GM19467 (cell line): ENCODE results near the gene FILIP1.
"Not testable (repeated sequence)": the region's sequence is repeated elsewhere in the genome, so short reads cannot be mapped to it uniquely, and the experiment has no call there.

Experiments
- ATAC-seq: cut with Tn5 transposase; IDR thresholded peaks from one replicate; pipeline ENCODE4 v1.9.1; 2021; ENCODE audit warnings: mild to moderate bottlenecking, moderate library complexity; ENCODE audit not compliant: unreplicated experiment

Gene FILIP1

DNA sequence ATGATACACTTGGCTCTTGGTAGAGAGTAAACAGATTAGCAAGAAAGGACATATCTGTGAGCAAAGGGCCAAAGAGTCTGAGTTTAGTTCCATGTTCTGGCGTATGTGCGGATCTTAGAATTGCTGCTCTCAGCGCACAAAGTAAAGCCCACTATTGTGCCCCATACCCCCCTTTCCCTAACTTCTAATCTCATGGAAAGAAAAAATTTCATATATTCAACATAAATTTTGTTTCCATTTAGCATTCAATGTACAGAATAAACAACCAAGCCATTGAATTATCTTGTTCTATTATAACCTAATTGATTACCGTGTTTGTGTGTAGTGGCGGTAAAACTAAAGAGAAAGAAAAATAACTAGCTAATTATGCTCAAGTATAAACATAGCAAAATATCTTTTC lies 30.5 kb downstream of the FILIP1 start:
- ATAC-seq = no peak

DNA sequence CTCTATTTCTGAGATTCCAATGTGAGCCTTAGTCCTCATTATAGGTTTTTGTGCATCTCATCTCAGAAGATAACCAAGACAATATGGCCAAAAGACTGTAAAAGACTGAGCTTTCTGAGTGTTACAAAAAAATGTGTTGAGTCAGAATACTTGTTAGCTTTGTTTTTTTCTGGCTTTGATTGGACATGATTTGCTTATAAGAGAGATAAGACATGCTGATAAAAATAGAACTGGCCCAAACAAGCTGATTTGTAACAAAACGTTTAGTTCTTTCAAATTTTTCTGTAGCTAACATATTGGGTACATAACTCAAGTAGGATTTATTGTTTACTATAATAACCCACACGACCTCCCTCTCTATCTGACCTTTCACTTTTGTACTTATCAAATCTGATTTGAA lies 32.9 kb downstream of the FILIP1 start:
- no peak for ATAC-seq

DNA sequence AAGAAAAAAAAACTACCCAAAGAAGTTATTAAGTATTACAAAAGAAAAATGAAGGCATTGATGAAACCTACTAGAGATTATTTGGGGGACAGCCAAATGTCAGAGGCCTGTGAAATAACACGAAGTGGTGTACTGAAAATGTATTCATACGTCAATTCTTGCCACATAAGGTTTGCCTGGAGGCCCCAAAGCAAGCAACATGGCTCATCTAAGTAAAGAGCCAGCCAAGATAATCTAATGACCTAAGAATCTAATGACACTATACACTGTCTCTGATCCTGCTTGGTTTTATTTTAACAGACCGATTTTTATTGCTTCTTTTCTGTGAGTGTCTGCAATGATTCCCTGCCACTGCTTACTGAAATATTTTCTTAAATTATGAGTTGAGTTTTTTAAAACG lies 34.7 kb downstream of the FILIP1 start:
- ATAC-seq = no peak

DNA sequence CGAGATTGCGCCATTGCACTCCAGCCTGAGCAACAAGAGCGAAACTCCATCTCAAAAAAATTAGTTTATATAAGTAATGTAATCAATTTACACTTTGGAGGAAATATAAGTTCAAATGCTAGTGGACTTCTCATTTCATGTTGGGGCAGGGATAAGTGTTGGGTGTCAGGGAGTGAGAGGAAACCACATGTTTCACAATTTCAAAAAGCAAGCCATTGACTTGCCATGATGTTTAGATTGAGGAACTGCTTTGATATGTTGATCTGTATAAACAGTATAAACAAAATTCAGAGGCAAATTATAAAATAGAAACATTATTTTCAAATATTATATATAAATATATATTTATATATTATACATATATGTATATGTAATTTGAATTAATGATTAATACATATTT lies 42.7 kb downstream of the FILIP1 start:
- no peak for ATAC-seq

DNA sequence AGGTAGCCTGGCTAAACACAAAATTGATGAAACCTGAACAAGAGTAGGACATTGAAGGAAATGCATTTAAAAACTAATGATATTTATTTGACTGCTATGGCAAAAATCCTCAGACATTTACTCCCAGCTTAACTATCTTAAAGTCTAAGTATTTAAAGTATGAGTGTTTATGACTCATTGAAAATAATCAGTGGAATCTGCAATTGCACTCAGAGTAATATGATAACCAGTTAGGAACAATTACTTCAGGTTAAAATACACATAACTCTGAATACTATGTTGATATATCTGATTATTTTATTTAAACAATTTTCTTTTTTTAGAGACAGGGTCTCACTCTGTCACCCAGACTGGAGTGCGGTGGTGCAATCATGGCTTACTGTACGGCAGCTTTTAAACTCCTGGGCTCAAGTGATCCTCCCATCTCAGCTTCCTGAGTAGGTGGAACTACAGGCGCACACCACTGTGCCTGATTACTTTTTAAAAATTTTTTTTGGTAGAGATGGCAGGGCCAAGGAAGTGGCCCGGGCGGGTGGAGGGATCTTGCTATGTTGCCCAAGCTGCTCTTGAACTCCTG lies 43.9 kb downstream of the FILIP1 start:
- no peak for ATAC-seq

DNA sequence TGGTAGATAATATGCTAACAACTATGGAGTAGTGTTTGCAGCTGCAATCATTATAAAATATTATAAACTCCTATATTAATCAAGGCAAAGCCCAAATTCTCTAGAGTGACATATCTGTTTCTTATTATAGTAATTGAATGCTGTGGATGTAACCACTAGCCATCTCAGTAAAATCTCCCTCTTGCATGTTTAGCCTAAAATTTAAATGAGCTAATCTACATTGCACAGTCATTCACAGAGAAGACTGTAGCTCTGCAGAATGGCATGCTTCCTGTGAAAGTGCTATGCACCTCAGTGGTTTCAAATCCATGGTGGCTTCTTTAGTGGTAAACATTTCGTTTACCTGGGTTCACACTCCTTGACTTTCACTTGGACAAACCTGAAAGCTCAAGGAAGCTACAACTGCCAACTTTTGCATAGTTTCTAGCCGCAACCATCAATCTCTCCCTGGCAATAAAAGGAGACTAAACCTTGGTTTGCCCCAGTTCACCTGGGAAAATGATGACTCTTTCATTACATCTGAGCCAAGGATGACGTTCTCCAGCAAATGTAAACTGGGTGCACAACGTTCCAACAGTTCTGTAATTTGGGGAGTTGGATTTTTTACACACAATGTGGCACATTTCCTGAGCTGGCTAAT lies 47.2 kb downstream of the FILIP1 start:
- ATAC-seq = no peak

DNA sequence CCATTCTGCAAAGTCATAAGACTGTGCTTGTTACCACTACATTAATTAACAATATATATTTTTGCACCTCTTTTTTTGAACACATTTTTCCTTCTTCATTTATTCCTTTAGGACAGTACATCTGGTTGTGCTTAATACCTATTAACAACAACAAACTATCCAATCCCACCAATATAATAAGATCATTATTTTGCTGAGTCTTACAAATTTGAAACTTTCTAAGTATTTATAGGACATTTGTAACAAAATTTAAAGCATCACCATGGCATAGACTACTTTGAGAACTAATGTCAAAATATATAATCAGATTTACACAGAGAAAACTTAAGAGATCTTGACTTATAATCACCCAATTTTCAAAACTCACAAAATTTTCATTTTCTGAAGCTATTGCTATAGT lies 47.9 kb downstream of the FILIP1 start:
- no peak for ATAC-seq

DNA sequence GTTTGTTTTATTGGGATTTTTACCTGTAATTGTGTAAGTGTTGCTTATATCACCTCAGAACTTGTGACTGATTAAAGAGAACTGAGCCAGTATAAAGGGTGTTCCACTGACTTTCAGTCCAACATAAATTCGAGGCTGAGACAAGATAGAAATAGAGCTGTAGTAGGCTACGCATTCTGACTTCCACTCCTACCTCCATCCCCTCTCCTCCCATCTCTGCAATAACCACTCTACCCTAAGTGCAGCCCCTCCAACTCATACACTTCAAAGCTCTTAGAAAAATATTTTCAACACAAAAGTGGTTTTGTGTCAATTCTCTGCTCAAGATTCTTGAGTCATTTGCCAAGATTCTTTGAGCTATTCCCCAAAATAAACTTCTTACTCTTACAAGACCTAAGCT lies 48.7 kb downstream of the FILIP1 start:
- ATAC-seq = no peak

DNA sequence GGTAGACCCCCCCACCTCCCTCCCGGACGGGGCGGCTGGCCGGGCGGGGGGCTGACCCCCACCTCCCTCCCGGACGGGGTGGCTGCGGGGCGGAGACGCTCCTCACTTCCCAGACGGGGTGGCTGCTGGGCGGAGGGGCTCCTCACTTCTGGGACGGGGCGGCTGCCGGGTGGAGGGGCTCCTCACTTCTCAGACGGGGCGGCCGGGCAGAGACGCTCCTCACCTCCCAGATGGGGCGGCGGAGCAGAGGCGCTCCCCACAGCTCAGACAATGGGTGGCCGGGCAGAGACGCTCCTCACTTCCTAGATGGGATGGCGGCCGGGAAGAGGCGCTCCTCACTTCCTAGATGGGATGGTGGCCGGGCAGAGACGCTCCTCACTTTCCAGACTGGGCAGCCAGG lies 51.7 kb downstream of the FILIP1 start:
- ATAC-seq = not testable (repeated sequence)

DNA sequence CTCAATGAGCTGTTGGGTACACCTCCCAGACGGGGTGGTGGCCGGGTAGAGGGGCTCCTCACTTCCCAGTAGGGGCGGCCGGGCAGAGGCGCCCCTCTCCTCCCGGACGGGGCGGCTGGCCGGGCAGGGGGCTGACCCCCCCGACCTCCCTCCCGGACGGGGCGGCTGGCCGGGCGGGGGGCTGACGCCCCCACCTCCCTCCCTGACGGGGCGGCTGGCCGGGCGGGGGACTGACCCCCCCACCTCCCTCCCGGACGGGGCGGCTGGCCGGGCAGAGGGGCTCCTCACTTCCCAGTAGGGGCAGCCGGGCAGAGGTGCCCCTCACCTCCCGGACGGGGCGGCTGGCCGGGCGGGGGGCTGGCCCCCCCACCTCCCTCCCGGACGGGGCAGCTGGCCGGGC lies 52.1 kb downstream of the FILIP1 start:
- ATAC-seq = not testable (repeated sequence)

DNA sequence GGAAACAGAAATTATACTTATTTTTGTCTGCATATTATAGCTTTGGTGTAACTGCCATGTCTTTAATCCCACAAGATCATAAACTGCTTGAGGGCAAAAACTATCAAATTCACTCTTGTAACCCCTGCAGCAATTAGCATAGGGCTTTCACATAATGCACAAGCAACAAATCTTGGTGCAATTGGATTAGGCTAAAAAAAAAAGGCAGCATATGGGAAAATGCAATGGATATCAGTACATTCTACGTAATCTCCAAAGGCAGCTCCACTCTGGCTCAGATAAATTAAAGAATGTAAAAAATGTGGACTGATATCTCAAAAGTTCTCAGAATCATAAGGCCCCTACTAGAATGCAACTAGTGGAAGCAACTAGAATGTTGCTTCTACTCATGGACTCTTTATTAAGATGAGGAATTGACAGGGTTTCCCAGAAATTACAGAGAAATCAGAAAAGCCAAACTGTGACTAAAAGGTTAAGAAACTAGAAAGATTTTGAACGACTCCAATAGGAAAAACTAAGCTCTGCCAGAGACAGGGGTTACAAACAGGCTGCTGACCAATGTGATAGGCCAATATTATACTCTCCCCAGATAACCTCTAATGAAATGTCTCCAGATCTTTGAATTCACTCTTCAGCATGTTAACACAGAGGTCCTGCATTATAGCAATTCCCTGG lies 55.0 kb downstream of the FILIP1 start:
- ATAC-seq = no peak

DNA sequence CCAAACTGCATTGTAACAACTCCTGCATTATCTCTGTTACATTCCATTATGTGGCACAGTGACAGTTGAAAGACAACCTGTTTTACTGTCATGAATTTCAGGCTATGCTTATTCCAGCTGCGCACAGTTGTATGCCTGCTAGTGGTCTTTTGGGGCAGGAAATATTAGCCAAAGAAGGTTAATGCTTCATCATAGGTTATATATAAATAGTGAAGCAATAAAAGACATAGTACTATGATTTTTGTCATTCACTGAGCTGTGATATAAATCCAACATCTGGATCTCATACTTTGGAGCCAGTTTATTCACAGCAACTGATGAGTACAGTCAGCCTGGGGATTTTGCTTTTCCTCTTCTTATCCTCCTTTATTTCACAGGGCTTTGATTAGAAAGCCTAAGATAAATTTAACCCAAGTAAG lies 55.6 kb downstream of the FILIP1 start:
- ATAC-seq = no peak

DNA sequence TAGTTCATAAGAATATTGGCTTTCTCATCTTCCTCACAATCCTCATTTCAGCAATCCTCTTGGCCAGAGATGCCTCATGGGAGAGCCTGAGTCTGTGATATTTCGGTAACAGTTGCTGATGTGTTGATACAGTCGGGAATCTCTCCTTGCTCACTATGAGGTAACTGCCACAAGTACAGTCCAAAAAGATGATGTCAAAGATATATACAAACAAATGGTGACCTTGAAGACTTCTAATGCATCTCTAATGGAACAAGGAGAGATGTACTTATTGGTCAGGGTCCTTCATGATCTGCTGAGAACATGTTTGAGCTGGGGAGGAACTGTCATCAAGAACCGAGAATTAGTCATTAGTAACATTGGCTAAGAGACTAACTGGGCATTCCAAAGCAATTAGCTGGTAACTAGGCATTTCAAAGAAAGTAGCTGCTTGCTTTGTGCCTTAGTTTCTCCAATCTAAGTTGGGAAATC lies 56.1 kb downstream of the FILIP1 start:
- no peak for ATAC-seq

DNA sequence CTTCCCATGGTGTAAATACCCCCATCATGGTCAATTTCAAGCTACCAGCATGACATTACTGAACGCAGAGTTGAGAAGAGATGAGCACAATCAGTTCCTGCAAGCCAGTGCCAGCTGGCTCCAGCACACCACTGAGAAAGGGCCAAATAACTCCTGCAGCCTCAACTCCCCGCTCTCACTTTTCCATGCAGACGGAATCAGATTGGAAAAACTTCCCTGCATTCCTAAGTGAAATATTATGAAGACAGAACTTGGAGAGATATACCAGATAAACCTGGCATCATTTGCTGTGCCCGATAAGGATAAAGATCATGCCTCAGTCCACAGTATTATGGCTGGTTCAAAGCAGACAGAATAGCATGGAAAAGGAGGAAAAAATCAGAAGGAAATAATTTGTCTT lies 56.7 kb downstream of the FILIP1 start:
- ATAC-seq = no peak

DNA sequence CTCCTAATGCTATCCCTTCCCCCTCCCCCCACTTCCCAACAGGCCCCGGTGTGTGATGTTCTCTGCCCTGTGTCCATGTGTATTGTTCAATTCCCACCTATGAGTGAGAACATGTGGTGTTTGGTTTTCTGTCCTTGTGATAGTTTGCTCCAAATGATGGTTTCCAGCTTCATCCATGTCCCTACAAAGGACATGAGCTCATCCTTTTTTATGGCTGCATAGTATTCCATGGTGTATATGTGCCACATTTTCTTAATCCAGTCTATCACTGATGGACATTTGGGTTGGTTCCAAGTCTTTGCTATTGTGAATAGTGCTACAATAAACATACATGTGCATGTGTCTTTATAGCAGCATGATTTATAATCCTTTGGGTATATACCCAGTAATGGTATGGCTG lies 60.8 kb downstream of the FILIP1 start:
- ATAC-seq = not testable (repeated sequence)

DNA sequence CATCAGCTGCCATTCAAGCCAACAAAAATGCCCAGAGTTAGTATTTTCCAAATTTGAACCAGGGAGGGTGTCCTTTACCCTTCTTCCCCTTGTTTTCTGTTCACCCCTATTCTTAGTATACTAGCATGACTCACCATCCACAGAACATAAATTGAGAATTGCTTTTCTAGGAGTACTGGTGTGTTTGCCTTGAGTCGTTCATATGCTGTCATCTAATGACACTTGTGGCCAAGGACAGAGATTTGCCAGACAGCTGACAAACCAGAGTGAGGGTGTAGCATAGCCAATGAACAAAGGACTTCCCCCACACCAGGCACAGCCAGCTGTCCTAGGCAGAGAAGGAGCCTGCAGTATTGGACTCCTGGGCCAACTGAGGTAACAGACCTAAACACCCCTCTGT lies 62.2 kb downstream of the FILIP1 start:
- no peak for ATAC-seq

DNA sequence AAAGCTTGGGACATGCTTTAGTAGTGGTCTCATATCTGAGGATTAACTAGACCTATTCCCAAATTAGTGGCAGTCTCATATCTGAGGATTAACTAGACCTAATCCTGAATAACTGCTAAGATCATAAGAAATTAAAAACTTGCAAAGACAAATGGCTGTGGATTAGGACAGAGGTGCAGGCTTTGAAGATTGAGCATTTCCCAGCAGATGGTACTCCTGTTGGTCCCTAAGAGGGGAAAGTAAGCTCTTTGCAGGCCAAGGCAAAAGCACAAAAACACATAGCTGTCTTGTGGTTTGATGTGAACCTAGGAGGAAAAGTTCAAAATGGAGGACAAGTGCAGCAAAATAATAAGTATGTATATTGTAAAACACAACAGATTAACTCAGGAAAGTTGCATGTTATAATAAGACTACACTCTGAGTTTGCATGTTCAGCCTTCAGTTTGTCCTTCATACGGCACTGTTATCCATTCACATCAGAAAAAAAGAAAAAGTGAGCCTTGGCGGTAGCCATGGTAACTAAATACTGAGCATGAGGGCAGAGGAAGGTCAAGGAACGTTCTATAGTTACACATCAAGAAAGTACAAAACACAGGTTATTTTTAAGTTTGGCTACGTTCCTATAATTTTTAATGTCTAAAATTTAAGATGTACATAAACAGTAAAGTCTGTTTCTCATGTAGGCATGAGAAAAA lies 62.8 kb downstream of the FILIP1 start:
- ATAC-seq = no peak

DNA sequence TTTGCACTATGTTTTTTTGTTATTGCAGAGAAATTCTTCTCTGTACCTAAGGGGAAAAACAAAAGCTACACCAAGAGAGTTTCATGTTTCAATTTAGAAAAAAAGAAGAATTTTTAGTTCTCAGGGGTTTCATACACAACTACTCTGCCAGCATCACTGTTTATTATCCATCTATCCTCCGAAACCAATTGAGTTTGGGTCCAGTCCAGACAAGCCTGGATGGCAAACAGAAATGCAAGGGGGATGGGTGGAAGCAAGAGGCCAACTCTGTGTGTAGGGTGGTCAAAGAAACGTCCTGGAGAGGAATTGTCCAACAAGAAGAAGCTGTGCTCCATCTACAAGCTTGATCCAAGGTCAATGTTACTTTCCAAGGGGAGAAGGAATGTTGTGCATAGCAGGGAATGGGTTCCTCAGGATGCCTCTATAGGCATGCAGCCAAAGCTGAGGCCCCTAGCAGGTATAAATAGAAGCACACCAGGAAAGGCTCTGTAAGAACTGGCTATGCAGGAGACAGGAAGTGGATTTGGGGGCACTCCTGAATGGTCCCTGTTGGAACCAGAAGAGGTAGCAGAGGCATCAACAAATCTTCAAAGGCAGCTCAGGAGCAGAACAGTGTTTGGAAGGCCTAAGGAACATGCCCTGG lies 64.4 kb downstream of the FILIP1 start:
- ATAC-seq = no peak

DNA sequence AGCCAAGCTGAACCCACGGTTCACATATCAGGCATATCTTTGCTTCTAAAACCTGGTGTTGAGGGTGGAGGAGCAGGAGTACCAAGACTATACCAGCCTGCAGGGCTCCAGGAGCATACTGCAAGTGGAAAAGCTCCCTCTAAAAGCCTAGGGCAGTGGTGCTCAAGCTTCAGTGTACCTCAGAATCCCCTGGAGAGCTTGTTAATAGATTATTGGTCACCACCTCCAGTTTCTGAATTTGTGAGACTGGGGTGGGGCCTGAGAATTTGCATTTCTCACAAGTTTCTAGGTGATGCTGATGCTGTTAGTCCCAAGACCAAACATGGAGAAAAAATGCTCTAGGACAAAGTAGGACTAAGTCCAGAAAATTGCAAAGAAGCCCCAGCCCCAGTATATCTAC lies 65.4 kb downstream of the FILIP1 start:
- no peak for ATAC-seq

DNA sequence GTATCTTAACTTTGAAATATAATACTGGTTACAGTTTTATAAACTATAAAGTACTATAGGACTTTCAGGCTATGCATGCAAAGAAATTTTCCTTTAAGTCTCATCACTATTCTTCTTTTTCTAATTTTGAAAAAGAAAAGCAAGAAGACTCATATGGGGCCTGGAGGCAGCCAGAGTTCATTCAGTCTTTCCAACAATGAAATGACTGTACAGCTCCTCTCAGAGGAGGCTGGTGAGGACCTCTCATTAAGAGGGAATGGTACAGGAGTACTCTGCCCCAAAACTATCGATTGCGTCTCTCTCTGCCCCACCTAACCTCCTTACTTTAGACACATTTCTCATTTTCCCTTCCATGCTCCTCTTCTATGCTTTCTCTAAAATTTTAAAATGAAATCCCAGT lies 66.3 kb downstream of the FILIP1 start:
- ATAC-seq = no peak
